Muscle layer of colon (tissue), 2 donors: Measurements from ENCODE around the gene CHTF8.

Source experiments
- H3K27ac ChIP-seq: one replicate; pipeline ENCODE4 v1.7.0; 2013; ENCODE audit warnings: low read depth, mild to moderate bottlenecking, low read length, moderate library complexity
- H3K27me3 ChIP-seq, 2 donors: one replicate each; pipeline ENCODE4 v1.7.0; 2013; ENCODE audit warnings: low read length in 2 of 2, mild to moderate bottlenecking in 2 of 2; ENCODE audit not compliant: insufficient read depth in 2 of 2, control insufficient read depth in 1 of 2
- H3K36me3 ChIP-seq: one replicate; pipeline ENCODE4 v1.7.0; 2013; ENCODE audit warnings: mild to moderate bottlenecking, low read length; ENCODE audit not compliant: insufficient read depth
- H3K4me1 ChIP-seq: one replicate; pipeline ENCODE4 v1.7.0; 2013; ENCODE audit warnings: mild to moderate bottlenecking, low read length; ENCODE audit not compliant: insufficient read depth
- H3K4me3 ChIP-seq, 2 donors: one replicate each; pipeline ENCODE4 v1.7.0; 2013; ENCODE audit warnings: low read length in 2 of 2, low read depth in 1 of 2, mild to moderate bottlenecking in 1 of 2, moderate library complexity in 1 of 2
- H3K9ac ChIP-seq: one replicate; pipeline ENCODE4 v1.7.0; 2013; ENCODE audit warnings: low read length
- H3K9me3 ChIP-seq: one replicate; pipeline ENCODE4 v1.7.0; 2013; ENCODE audit warnings: mild to moderate bottlenecking, low read length
- donor health status: abdominal sarcoma.
- donor health status: Adenocarcinoma of cecum.

Gene CHTF8

DNA sequence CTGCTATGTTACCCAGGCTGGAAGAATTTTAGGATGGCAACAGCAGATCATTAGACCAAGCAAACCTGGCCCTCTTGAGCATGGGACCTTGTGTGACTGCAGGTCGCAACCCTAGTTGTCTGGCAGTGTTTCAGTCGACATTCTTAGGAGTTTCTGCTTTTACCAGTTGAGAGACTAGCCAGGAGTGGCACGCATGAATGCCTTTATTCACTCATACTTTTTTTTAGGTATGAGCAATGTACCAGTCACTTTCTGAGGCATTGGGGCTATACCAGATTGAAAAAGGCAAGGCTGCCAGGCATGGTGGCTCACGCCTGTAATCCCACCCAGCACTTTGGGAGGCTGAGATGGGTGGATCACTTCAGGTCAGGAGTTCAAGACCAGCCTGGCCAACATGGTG, 55.1 kb downstream of the CHTF8 start:
- Histone ChIP-seq H3K9me3 (no peaks in the 10 kb centered on the region), H3K4me3 (no peak overlapping the region), H3K9ac (no peak overlapping the region), H3K4me1 (no peaks in the 10 kb centered on the region), H3K27ac (no peak overlapping the region), H3K27me3 (no peaks in the 10 kb centered on the region), H3K36me3 (no peaks in the 10 kb centered on the region)

DNA sequence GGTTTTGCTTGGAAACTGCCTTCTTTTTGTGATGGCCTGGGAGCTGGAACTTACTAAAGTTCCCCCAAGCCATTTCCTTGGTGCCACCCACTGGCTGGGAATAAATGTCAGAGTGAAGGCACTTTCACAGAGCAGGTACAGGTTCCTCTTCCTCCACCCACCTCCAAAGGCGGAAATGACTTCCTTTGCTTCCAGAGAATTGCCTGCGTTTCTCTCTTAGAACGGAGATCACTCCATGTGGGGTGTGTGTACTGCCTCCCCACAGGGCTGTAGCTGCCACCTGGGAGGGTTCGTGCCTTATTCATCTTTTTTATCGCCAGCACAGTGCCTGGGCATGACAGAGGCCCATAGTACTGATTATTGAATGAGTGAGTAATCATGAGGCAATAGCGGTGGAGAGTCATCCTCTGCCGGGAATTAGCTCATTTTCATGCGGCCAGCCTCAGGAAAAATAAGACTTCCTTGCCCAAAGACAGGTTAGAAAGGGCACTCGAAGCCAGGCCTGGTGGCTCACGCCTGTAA, 59.1 kb downstream of the CHTF8 start:
- no peaks in the 10 kb centered on the region for H3K27me3 ChIP-seq
- H3K27ac ChIP-seq, result no peak overlapping the region
- H3K4me1 ChIP-seq, result no peaks in the 10 kb centered on the region
- no peak overlapping the region for H3K9ac ChIP-seq
- no peaks in the 10 kb centered on the region for H3K36me3 ChIP-seq
- H3K4me3 ChIP-seq, result no peak overlapping the region
- no peaks in the 10 kb centered on the region for H3K9me3 ChIP-seq

DNA sequence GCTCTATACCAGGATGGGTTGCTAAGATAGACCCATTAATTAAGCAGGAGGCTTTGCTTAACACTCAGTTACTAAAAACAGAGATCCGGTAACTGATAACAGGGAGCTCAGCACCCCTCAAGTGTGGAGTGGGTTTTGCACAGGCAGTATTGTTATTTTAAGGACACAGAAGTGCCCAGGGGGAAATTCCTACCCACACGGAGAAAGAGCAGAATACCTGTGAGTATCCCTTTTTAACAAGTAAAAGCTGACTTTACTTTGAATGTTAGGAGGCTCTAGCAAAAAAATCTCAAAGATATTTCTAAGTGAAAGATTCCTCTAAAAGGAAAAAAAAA, 59.8 kb downstream of the CHTF8 start:
- Histone ChIP-seq H3K4me3 (no peak overlapping the region), H3K4me1 (no peaks in the 10 kb centered on the region), H3K27ac (no peak overlapping the region), H3K9me3 (no peaks in the 10 kb centered on the region), H3K36me3 (no peaks in the 10 kb centered on the region), H3K27me3 (no peaks in the 10 kb centered on the region), H3K9ac (no peak overlapping the region)

DNA sequence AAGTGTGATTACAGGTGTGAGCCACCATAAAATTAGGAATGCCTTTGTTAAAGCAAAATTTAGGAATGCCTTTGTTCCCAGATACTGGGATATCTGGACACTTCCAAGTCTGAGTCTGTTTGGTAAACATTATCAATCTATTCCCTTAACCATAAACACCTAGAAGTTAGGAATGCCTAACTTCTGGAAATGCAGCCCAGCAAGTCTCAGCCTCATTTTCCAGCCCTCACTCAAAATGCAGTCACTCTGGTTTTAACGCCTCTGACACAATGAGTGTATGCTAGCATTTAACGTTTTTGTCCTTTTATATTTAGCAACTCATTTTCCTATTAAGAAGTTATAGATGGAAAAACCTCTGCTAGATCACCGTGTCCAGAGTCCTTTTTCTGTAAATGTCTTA, 61.4 kb downstream of the CHTF8 start:
- no peak overlapping the region for H3K27ac ChIP-seq
- no peaks in the 10 kb centered on the region for H3K4me1 ChIP-seq
- no peak overlapping the region for H3K4me3 ChIP-seq
- H3K9me3 ChIP-seq, result no peaks in the 10 kb centered on the region
- H3K36me3 ChIP-seq, result no peaks in the 10 kb centered on the region
- H3K27me3 ChIP-seq, result no peaks in the 10 kb centered on the region
- no peak overlapping the region for H3K9ac ChIP-seq

DNA sequence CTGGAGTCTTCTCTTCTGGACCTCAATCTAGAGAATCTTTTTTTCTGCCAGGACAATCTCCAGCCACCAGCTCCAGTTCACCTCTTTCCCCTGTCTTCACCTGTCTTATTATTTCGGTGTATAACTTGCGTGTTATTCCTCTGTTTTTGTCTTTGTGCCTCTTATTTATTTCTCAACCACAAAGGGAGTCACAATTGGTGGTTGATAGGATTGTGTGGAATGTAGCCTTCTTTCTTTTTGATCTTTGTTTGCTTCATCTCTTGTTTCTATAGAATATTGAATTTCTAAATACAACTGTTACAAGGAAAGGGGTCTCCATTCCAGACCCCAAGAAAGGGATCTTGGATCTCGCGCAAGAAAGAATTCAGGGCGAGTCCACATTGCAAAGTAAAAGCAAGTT, 62.9 kb downstream of the CHTF8 start:
- no peaks in the 10 kb centered on the region for H3K36me3 ChIP-seq
- no peak overlapping the region for H3K27ac ChIP-seq

More for the DNA sequence above, 62.9 kb downstream of the CHTF8 start:
- Histone ChIP-seq H3K9ac (no peak overlapping the region), H3K4me1 (no peaks in the 10 kb centered on the region), H3K4me3 (no peak overlapping the region), H3K9me3 (no peaks in the 10 kb centered on the region), H3K27me3 (no peaks in the 10 kb centered on the region)
